SK-N-MC (cell line): ENCODE data around the gene ROMO1.

Experiments used
- EZH2 ChIP-seq: fragments of 200-600 bp; sonication (generic); IDR thresholded peaks from one replicate; pipeline ENCODE4 v1.6.1; 2017; ENCODE audit warnings: antibody characterized with exemption
- FOXP2 ChIP-seq: optimal IDR thresholded peaks from 2 replicates; pipeline ENCODE3; 2011; ENCODE audit warnings: mild to moderate bottlenecking, moderate library complexity; ENCODE audit not compliant: insufficient read depth; ENCODE audit errors: extremely low read length, control extremely low read depth
- POLR2AphosphoS5 ChIP-seq: IDR thresholded peaks from 2 replicates; pipeline ENCODE4 v1.6.1; 2012; ENCODE audit warnings: mild to moderate bottlenecking, low read depth, low read length, borderline replicate concordance

- TF ChIP-seq EZH2 (no peak), POLR2AphosphoS5 (no peak), FOXP2 (no peak)
Observed at GRCh38 chr20:35743693-35744491, 44.7 kb downstream of the ROMO1 start.
